Measurements from ENCODE around the gene PDE3A.
"Not testable (repeated sequence)": the region's sequence is repeated elsewhere in the genome, so short reads cannot be mapped to it uniquely, and the experiment has no call there.

Gene PDE3A

GRCh38 chr12:20615020-20615419, 246.7 kb downstream of the PDE3A start:
- H3K27ac ChIP-seq (ENCODE audit: low read length, poor library complexity, severe bottlenecking); H2BK5ac ChIP-seq (ENCODE audit: low read depth, low read length, poor library complexity, severe bottlenecking); H3K36me3 ChIP-seq (ENCODE audit: control insufficient read depth in 1 of 2, insufficient read depth in 2 of 2, low read depth in 1 of 2, low read length in 2 of 2); H3K9me3 ChIP-seq (ENCODE audit: control insufficient read depth, low read length); H4K8ac ChIP-seq (ENCODE audit: low read length); H3K23ac ChIP-seq (ENCODE audit: low read length in 2 of 2); H3K79me1 ChIP-seq (replicated peaks; ENCODE audit: low read length, poor library complexity, severe bottlenecking); H2BK12ac ChIP-seq (ENCODE audit: low read length in 2 of 2); DNase-seq; H3K4me3 ChIP-seq (ENCODE audit: insufficient read depth in 1 of 2, low read depth in 1 of 2, low read length in 2 of 2); H2BK15ac ChIP-seq (ENCODE audit: low read depth, poor library complexity, severe bottlenecking); H4K91ac ChIP-seq (ENCODE audit: low read length); H3K4ac ChIP-seq (ENCODE audit: low read depth in 1 of 2, low read length in 2 of 2); H3K14ac ChIP-seq (ENCODE audit: low read length in 2 of 2); H3K27me3 ChIP-seq (ENCODE audit: control insufficient read depth in 1 of 2, insufficient read depth in 1 of 2, low read length in 2 of 2); H3K9ac ChIP-seq (ENCODE audit: low read length); H3K18ac ChIP-seq (ENCODE audit: low read depth in 1 of 2, low read length in 2 of 2); H2BK120ac ChIP-seq (ENCODE audit: low read depth, low read length); H3K4me1 ChIP-seq (ENCODE audit: control insufficient read depth, insufficient read depth, low read depth, low read length); H3K4me2 ChIP-seq (ENCODE audit: low read length, poor library complexity, severe bottlenecking); H2AFZ ChIP-seq (ENCODE audit: low read depth, low read length); H2AK5ac ChIP-seq (ENCODE audit: low read length, severe bottlenecking): not testable (repeated sequence)
- 95% methylated on average over 8 of the region's 8 CpGs for WGBS

- no peaks in the 10 kb centered on the region for H3K27me3 ChIP-seq (ENCODE audit: control insufficient read depth in 1 of 2, insufficient read depth in 1 of 2, low read length in 2 of 2)
- H2BK5ac ChIP-seq (ENCODE audit: low read depth, low read length, poor library complexity, severe bottlenecking), result no peak overlapping the region
- H3K27ac ChIP-seq (ENCODE audit: low read length, poor library complexity, severe bottlenecking), result no peak overlapping the region
- no peak overlapping the region for H3K23ac ChIP-seq (ENCODE audit: low read length in 2 of 2)
- H2AFZ ChIP-seq (ENCODE audit: low read depth, low read length), result no peak overlapping the region
- H3K18ac ChIP-seq (ENCODE audit: low read depth in 1 of 2, low read length in 2 of 2), result no peak overlapping the region
- H3K9ac ChIP-seq (ENCODE audit: low read length), result no peak overlapping the region
- H2BK15ac ChIP-seq (ENCODE audit: low read depth, poor library complexity, severe bottlenecking), result no peak overlapping the region
- no peak overlapping the region for H2AK5ac ChIP-seq (ENCODE audit: low read length, severe bottlenecking)
- no peak overlapping the region for H4K8ac ChIP-seq (ENCODE audit: low read length)
- no peak overlapping the region for H2BK120ac ChIP-seq (ENCODE audit: low read depth, low read length)
- DNase-seq, result no peak
- H3K14ac ChIP-seq (ENCODE audit: low read length in 2 of 2), result no peak overlapping the region
- no peak overlapping the region for H3K4me2 ChIP-seq (ENCODE audit: low read length, poor library complexity, severe bottlenecking)
- 96% methylated on average over 6 of the region's 6 CpGs for WGBS
- no peak overlapping the region for H3K4me3 ChIP-seq (ENCODE audit: insufficient read depth in 1 of 2, low read depth in 1 of 2, low read length in 2 of 2)
- no peak overlapping the region for H2BK12ac ChIP-seq (ENCODE audit: low read length in 2 of 2)
- no peaks in the 10 kb centered on the region for H3K9me3 ChIP-seq (ENCODE audit: control insufficient read depth, low read length)
- no peaks in the 10 kb centered on the region for H3K36me3 ChIP-seq (ENCODE audit: control insufficient read depth in 1 of 2, insufficient read depth in 2 of 2, low read depth in 1 of 2, low read length in 2 of 2)
- no peak overlapping the region for H4K91ac ChIP-seq (ENCODE audit: low read length)
- H3K79me1 ChIP-seq (replicated peaks; ENCODE audit: low read length, poor library complexity, severe bottlenecking), result no peaks in the 10 kb centered on the region
- no peak overlapping the region for H3K4ac ChIP-seq (ENCODE audit: low read depth in 1 of 2, low read length in 2 of 2)
- H3K4me1 ChIP-seq (ENCODE audit: control insufficient read depth, insufficient read depth, low read depth, low read length), result no peaks in the 10 kb centered on the region
Measured at GRCh38 chr12:20616093-20616492, 247.8 kb downstream of the PDE3A start.

GRCh38 chr12:20620261-20620660, 251.9 kb downstream of the PDE3A start:
- no peak overlapping the region for H4K91ac ChIP-seq (ENCODE audit: low read length)
- H3K4me2 ChIP-seq (ENCODE audit: low read length, poor library complexity, severe bottlenecking), result no peak overlapping the region
- H3K9ac ChIP-seq (ENCODE audit: low read length), result no peak overlapping the region
- H3K79me1 ChIP-seq (replicated peaks; ENCODE audit: low read length, poor library complexity, severe bottlenecking), result no peaks in the 10 kb centered on the region
- no peak overlapping the region for H2AFZ ChIP-seq (ENCODE audit: low read depth, low read length)
- H3K4ac ChIP-seq (ENCODE audit: low read depth in 1 of 2, low read length in 2 of 2), result no peak overlapping the region
- H2AK5ac ChIP-seq (ENCODE audit: low read length, severe bottlenecking), result no peak overlapping the region
- H3K9me3 ChIP-seq (ENCODE audit: control insufficient read depth, low read length), result no peaks in the 10 kb centered on the region
- H3K14ac ChIP-seq (ENCODE audit: low read length in 2 of 2), result no peak overlapping the region
- H3K18ac ChIP-seq (ENCODE audit: low read depth in 1 of 2, low read length in 2 of 2), result no peak overlapping the region
- no peaks in the 10 kb centered on the region for H3K27me3 ChIP-seq (ENCODE audit: control insufficient read depth in 1 of 2, insufficient read depth in 1 of 2, low read length in 2 of 2)
- no peak overlapping the region for H2BK15ac ChIP-seq (ENCODE audit: low read depth, poor library complexity, severe bottlenecking)
- no peak overlapping the region for H3K27ac ChIP-seq (ENCODE audit: low read length, poor library complexity, severe bottlenecking)
- H3K23ac ChIP-seq (ENCODE audit: low read length in 2 of 2), result no peak overlapping the region
- 100% methylated on average over 2 of the region's 2 CpGs for WGBS
- no peaks in the 10 kb centered on the region for H3K36me3 ChIP-seq (ENCODE audit: control insufficient read depth in 1 of 2, insufficient read depth in 2 of 2, low read depth in 1 of 2, low read length in 2 of 2)
- H2BK5ac ChIP-seq (ENCODE audit: low read depth, low read length, poor library complexity, severe bottlenecking), result no peak overlapping the region
- no peak overlapping the region for H3K4me3 ChIP-seq (ENCODE audit: insufficient read depth in 1 of 2, low read depth in 1 of 2, low read length in 2 of 2)
- no peak for DNase-seq
- no peak overlapping the region for H4K8ac ChIP-seq (ENCODE audit: low read length)
- no peaks in the 10 kb centered on the region for H3K4me1 ChIP-seq (ENCODE audit: control insufficient read depth, insufficient read depth, low read depth, low read length)
- H2BK120ac ChIP-seq (ENCODE audit: low read depth, low read length), result no peak overlapping the region
- H2BK12ac ChIP-seq (ENCODE audit: low read length in 2 of 2), result no peak overlapping the region

GRCh38 chr12:20624718-20625117, 256.4 kb downstream of the PDE3A start:
- 69% methylated on average over 4 of the region's 5 CpGs for WGBS
- Histone ChIP-seq H4K8ac (ENCODE audit: low read length) (no peak overlapping the region), H3K4ac (ENCODE audit: low read depth in 1 of 2, low read length in 2 of 2) (no peak overlapping the region), H3K4me2 (ENCODE audit: low read length, poor library complexity, severe bottlenecking) (no peak overlapping the region), H2BK5ac (ENCODE audit: low read depth, low read length, poor library complexity, severe bottlenecking) (no peak overlapping the region), H2BK12ac (ENCODE audit: low read length in 2 of 2) (no peak overlapping the region), H2AFZ (ENCODE audit: low read depth, low read length) (no peak overlapping the region), H2AK5ac (ENCODE audit: low read length, severe bottlenecking) (no peak overlapping the region), H3K14ac (ENCODE audit: low read length in 2 of 2) (no peak overlapping the region), H2BK15ac (ENCODE audit: low read depth, poor library complexity, severe bottlenecking) (no peak overlapping the region), H2BK120ac (ENCODE audit: low read depth, low read length) (no peak overlapping the region), H3K9ac (ENCODE audit: low read length) (no peak overlapping the region), H3K18ac (ENCODE audit: low read depth in 1 of 2, low read length in 2 of 2) (no peak overlapping the region), H3K9me3 (ENCODE audit: control insufficient read depth, low read length) (no peaks in the 10 kb centered on the region), H3K27me3 (ENCODE audit: control insufficient read depth in 1 of 2, insufficient read depth in 1 of 2, low read length in 2 of 2) (no peaks in the 10 kb centered on the region), H3K79me1 (replicated peaks; ENCODE audit: low read length, poor library complexity, severe bottlenecking) (no peaks in the 10 kb centered on the region), H3K36me3 (ENCODE audit: control insufficient read depth in 1 of 2, insufficient read depth in 2 of 2, low read depth in 1 of 2, low read length in 2 of 2) (no peaks in the 10 kb centered on the region), H3K4me3 (ENCODE audit: insufficient read depth in 1 of 2, low read depth in 1 of 2, low read length in 2 of 2) (no peak overlapping the region), H4K91ac (ENCODE audit: low read length) (no peak overlapping the region), H3K23ac (ENCODE audit: low read length in 2 of 2) (no peak overlapping the region), H3K27ac (ENCODE audit: low read length, poor library complexity, severe bottlenecking) (no peak overlapping the region), H3K4me1 (ENCODE audit: control insufficient read depth, insufficient read depth, low read depth, low read length) (peaks cover 2% of the 10 kb centered on the region)
- peak; percentile 65 for DNase-seq
